Measurements from ENCODE around the gene SPATA32. TPM values are rescaled to one million over a fixed set of nuclear protein-coding genes. Genes with fewer than 3 reads are reported as not detected.

The SPATA32 gene
- total RNA-seq, 1 experiment from 2014 or later = 0.81 TPM

GRCh38 chr17:45267436-45268055 is 5.7 kb upstream of the SPATA32 start:
- no peak overlapping the region for H3T11ph ChIP-seq (ENCODE audit: low read length)
- H2BK120ac ChIP-seq (ENCODE audit: low read depth, low read length, poor library complexity, severe bottlenecking) = no peak overlapping the region
- H3K4me1 ChIP-seq (ENCODE audit: insufficient read depth, low read length) = no peaks in the 10 kb centered on the region
- H3K9me3 ChIP-seq (ENCODE audit: control insufficient read depth, low read depth, low read length) = no peaks in the 10 kb centered on the region
- TF ChIP-seq CTCF (conservative IDR thresholded peaks at IDR 0.05) = no peak
- H3K56ac ChIP-seq (ENCODE audit: insufficient read length, low read depth, low read length) = no peak overlapping the region
- H3K14ac ChIP-seq (ENCODE audit: insufficient read depth, low read length) = no peak overlapping the region
- H3K27me3 ChIP-seq (ENCODE audit: insufficient read depth, low read length) = no peaks in the 10 kb centered on the region
- H3K9ac ChIP-seq (ENCODE audit: extremely low read depth, insufficient read length, low read length) = no peak overlapping the region
- no peak overlapping the region for H4K91ac ChIP-seq (ENCODE audit: insufficient read length, low read depth, low read length)
- H2BK5ac ChIP-seq (ENCODE audit: insufficient read length, low read length) = no peak overlapping the region
- no peak overlapping the region for H3K27ac ChIP-seq (ENCODE audit: insufficient read length, low read depth, low read length)
- peak; percentile 23 for DNase-seq
- H4K8ac ChIP-seq (replicated peaks; ENCODE audit: insufficient read length, low read depth, low read length) = no peak overlapping the region
- Mint-ChIP-seq H3K4me1 (peaks cover 4 to 6% of the 10 kb centered on the region in 2 experiments; a peak in 3 of 4 replicates), H3K36me3 (ENCODE audit: insufficient read depth in 1 of 3, low read depth in 3 of 3) (peaks cover 12 to 49% (median 41%) of the 10 kb centered on the region in 3 experiments; a peak in 6 of 7 replicates), H3K9me3 (no peaks in the 10 kb centered on the region), H3K27me3 (ENCODE audit: low read depth) (no peaks in the 10 kb centered on the region), H3K4me3 (no peak overlapping the region), H3K27ac (peak overlapping the region in 2 of 3 experiments; percentile 4 to 34; a peak in 1 of 7 replicates)
- no peak overlapping the region for H3K18ac ChIP-seq (ENCODE audit: insufficient read length, low read depth, low read length)
- H3K23me2 ChIP-seq (ENCODE audit: insufficient read length, low read depth, low read length, poor library complexity, severe bottlenecking) = no peaks in the 10 kb centered on the region
- no peak overlapping the region for H2AK5ac ChIP-seq (ENCODE audit: insufficient read length, low read length)
- H3K4me2 ChIP-seq (ENCODE audit: insufficient read depth, insufficient read length, low read length) = no peak overlapping the region
- no peak overlapping the region for H2BK20ac ChIP-seq (ENCODE audit: low read depth, low read length, poor library complexity, severe bottlenecking)
- no peak overlapping the region for H2BK15ac ChIP-seq (ENCODE audit: low read depth, low read length)
- H3K79me2 ChIP-seq (ENCODE audit: insufficient read depth, low read length) = no peaks in the 10 kb centered on the region
- H3K4ac ChIP-seq (ENCODE audit: low read depth, low read length) = no peak overlapping the region
- no peak overlapping the region for H4K5ac ChIP-seq (ENCODE audit: insufficient read length, low read depth, low read length)
- H4K20me1 ChIP-seq (ENCODE audit: control insufficient read depth, insufficient read depth, insufficient read length) = no peaks in the 10 kb centered on the region
- H3K79me1 ChIP-seq (ENCODE audit: insufficient read depth, low read depth, low read length, poor library complexity, severe bottlenecking) = no peaks in the 10 kb centered on the region
- WGBS (ENCODE audit: extremely low coverage, insufficient read length, low lambda C conversion rate) = no CpG with 5 or more reads among the region's 10 CpGs
- H2AFZ ChIP-seq (ENCODE audit: low read length) = no peak overlapping the region
- H3K23ac ChIP-seq (ENCODE audit: insufficient read length, low read depth, low read length) = no peak overlapping the region
- no peak overlapping the region for H2BK12ac ChIP-seq (ENCODE audit: insufficient read length, low read depth, low read length)
